GM12878 (cell line): ENCODE measurements around the gene RBP3. TPM values are rescaled to one million over a fixed set of nuclear protein-coding genes. Genes with fewer than 3 reads are reported as not detected.

Experiments
- ATAC-seq: fragments of 200-7000 bp; cut with Tn5 transposase; 3 replicates; pipeline ENCODE4 v1.9.1; 2020; ENCODE audit warnings: mild to moderate bottlenecking, moderate library complexity
- BruUV-seq: library from RNA; stranded (reverse); fragments of 400-500 nt; replicated peaks from 2 replicates; lab custom pipeline; 2021; lab: Mats Ljungman, UMichigan
- CTCF ChIA-PET: fragments of 300-600 bp; sonication (Branson Sonifier 250); formaldehyde crosslinking; extraction: SDS; loops from one replicate; lab custom pipeline; 2021; ENCODE audit warnings: inconsistent platforms; lab: Yijun Ruan, JAX
- POLR2A ChIA-PET: fragments of 350-600 bp; formaldehyde crosslinking; extraction: SDS; loops from one replicate; lab custom pipeline; 2021; ENCODE audit warnings: inconsistent platforms; lab: Charles Lee
- RAD21 ChIA-PET: fragments of 300-600 bp; sonication (Branson Sonifier 250); formaldehyde crosslinking; loops from one replicate; lab custom pipeline; 2023; ENCODE audit warnings: antibody characterized with exemption; ENCODE audit not compliant: unreplicated experiment; lab: Charles Lee
- SMC1A ChIA-PET: fragments of 300-600 bp; sonication (Branson Sonifier 250); formaldehyde crosslinking; loops from one replicate; lab custom pipeline; 2023; ENCODE audit not compliant: unreplicated experiment, uncharacterized antibody; lab: Charles Lee
- DNase-seq: peaks from one replicate; pipeline ENCODE4 v3.0.0-alpha.2; 2011; ENCODE audit warnings: low read depth, low spot score
- FAIRE-seq: peaks from 3 replicates; lab custom pipeline; 2011; peaks lifted over from hg19 to GRCh38; lab: Jason Lieb, UNC
- H2AFZ ChIP-seq: 2 replicates; pipeline ENCODE4 v1.6.0; 2011; ENCODE audit warnings: low read depth, low read length, control low read depth; ENCODE audit not compliant: control insufficient read depth
- H3K27ac ChIP-seq: 2 replicates; pipeline ENCODE4 v1.5.1; 2011; ENCODE audit warnings: control low read depth; ENCODE audit not compliant: control insufficient read depth, insufficient read depth
- H3K27me3 ChIP-seq, 2 experiments: replicated peaks in 1 of 2; 2 replicates each; pipeline versions ENCODE4 v1.6.0 to v1.6.1; 2011; ENCODE audit warnings: low read length in 1 of 2; ENCODE audit not compliant: control insufficient read depth in 2 of 2, insufficient read depth in 2 of 2
- H3K36me3 ChIP-seq, 2 experiments: 2 replicates each; pipeline ENCODE4 v1.5.1; 2011; ENCODE audit warnings: low read length in 1 of 2; ENCODE audit not compliant: control insufficient read depth in 2 of 2, insufficient read depth in 2 of 2
- H3K4me1 ChIP-seq: 2 replicates; pipeline ENCODE4 v1.6.1; 2011; ENCODE audit warnings: mild to moderate bottlenecking, low read length, moderate library complexity, mixed read lengths; ENCODE audit not compliant: control insufficient read depth, insufficient read depth
- H3K4me2 ChIP-seq: 2 replicates; pipeline ENCODE4 v1.6.0; 2011; ENCODE audit warnings: control low read depth; ENCODE audit not compliant: control insufficient read depth, insufficient read depth
- H3K4me3 ChIP-seq: fragments of 200-600 bp; sonication (generic); 2 replicates; pipeline ENCODE4 v1.5.1; 2016
- H3K79me2 ChIP-seq: 2 replicates; pipeline ENCODE4 v1.6.0; 2011; ENCODE audit warnings: low read length; ENCODE audit not compliant: control insufficient read depth, insufficient read depth
- H3K9ac ChIP-seq: 2 replicates; pipeline ENCODE4 v1.8.0; 2011; ENCODE audit warnings: low read length, control low read depth, mixed read lengths; ENCODE audit not compliant: control insufficient read depth, insufficient read depth
- H3K9me3 ChIP-seq: replicated peaks from 3 replicates; pipeline ENCODE4 v1.5.1; 2011; ENCODE audit warnings: mild to moderate bottlenecking, low read length; ENCODE audit not compliant: control insufficient read depth, insufficient read depth
- H4K20me1 ChIP-seq: 2 replicates; pipeline ENCODE4 v1.6.0; 2011; ENCODE audit not compliant: control insufficient read depth, insufficient read depth
- CHD1 ChIP-seq: IDR thresholded peaks from 2 replicates; pipeline ENCODE4 v1.6.1; 2012; ENCODE audit warnings: low read depth, low read length, improper control_type of control experiment
- CHD2 ChIP-seq: IDR thresholded peaks from 2 replicates; pipeline ENCODE4 v1.6.1; 2011; ENCODE audit warnings: low read depth, low read length, improper control_type of control experiment, borderline replicate concordance
- CHD4 ChIP-seq: fragments of 200-600 bp; sonication (generic); IDR thresholded peaks from 2 replicates; pipeline ENCODE4 v1.6.1; 2016; ENCODE audit warnings: mild to moderate bottlenecking
- EGR1 ChIP-seq, 2 experiments: IDR thresholded peaks; 1 replicate in 1 of 2; 2 replicates in 1 of 2; pipeline ENCODE4 v1.6.1; 2011 to 2012; ENCODE audit warnings: low read depth in 2 of 2, low read length in 2 of 2, borderline replicate concordance in 1 of 2, mild to moderate bottlenecking in 1 of 2, moderate library complexity in 1 of 2
- EP300 ChIP-seq, 2 experiments: fragments of 150-350 bp in 1 of 2; IDR thresholded peaks; 2 replicates each; pipeline ENCODE4 v1.6.1; 2011 to 2012; ENCODE audit warnings: low read depth in 2 of 2, low read length in 2 of 2, borderline replicate concordance in 1 of 2, improper control_type of control experiment in 1 of 2, inconsistent platforms in 1 of 2; ENCODE audit not compliant: control insufficient read depth in 1 of 2
- POU2F2 ChIP-seq: IDR thresholded peaks from 3 replicates; pipeline ENCODE4 v1.6.1; 2011; ENCODE audit warnings: low read depth, mild to moderate bottlenecking, low read length, borderline replicate concordance
- SKIL ChIP-seq: fragments of 450-650 bp; IDR thresholded peaks from 2 replicates; pipeline ENCODE4 v1.6.1; 2017; ENCODE audit warnings: mild to moderate bottlenecking, low read depth, inconsistent platforms; ENCODE audit not compliant: poor library complexity, severe bottlenecking
- SUPT20H ChIP-seq: IDR thresholded peaks from 2 replicates; pipeline ENCODE4 v1.6.1; 2011; ENCODE audit warnings: low read depth, mild to moderate bottlenecking, low read length, moderate library complexity, borderline replicate concordance; ENCODE audit not compliant: control insufficient read depth
- ZBTB40 ChIP-seq: fragments of 450-650 bp; IDR thresholded peaks from 2 replicates; pipeline ENCODE4 v1.6.1; 2016; ENCODE audit warnings: mild to moderate bottlenecking, moderate library complexity, borderline replicate concordance
- ZNF384 ChIP-seq: IDR thresholded peaks from 2 replicates; pipeline ENCODE4 v1.6.1; 2012; ENCODE audit warnings: low read depth, mild to moderate bottlenecking, low read length, improper control_type of control experiment, borderline replicate concordance
- ZSCAN29 ChIP-seq: fragments of 450-650 bp; IDR thresholded peaks from 2 replicates; pipeline ENCODE4 v1.6.1; 2017; ENCODE audit warnings: mild to moderate bottlenecking, moderate library complexity
- WGBS: methylation state at CpG from one replicate; pipeline ENCODE4 v1.1.6; 2016; ENCODE audit warnings: low lambda C conversion rate; ENCODE audit not compliant: insufficient replicate concordance, insufficient coverage; ENCODE audit errors: missing lambda C conversion rate; 5-methylcytosine and 5-hydroxymethylcytosine counted together
- in situ Hi-C: fragments of 300-500 bp; cut with MboI; formaldehyde crosslinking; loops from 9 replicates; pipeline ENCODE4 v1.14.3; 2018; ENCODE audit warnings: mixed read lengths
- intact Hi-C: fragments of 100-400 bp; cut with micrococcal nuclease; formaldehyde crosslinking; loops from one replicate; pipeline ENCODE4 v1.14.2; 2022; ENCODE audit not compliant: unreplicated experiment
- polyA plus RNA-seq, 11 experiments: library from polyadenylated mRNA; depleted of rRNA in 4 of 11; unstranded in 6 of 11; stranded (reverse) in 5 of 11; fragments of >200 nt; fragmentation: Nextera tagmentation in 4 of 11; fragmentation: Illumina TruSeq in 1 of 11; extraction: Ambion mirVana in 4 of 11; extraction: Trizol in 1 of 11; gene quantifications; 1 replicate in 1 of 11; 2 replicates in 10 of 11; pipeline versions ENCODE4 v1.2.1 to v1.2.3, GENCODE V29; 2011 to 2016; ENCODE audit warnings: inconsistent platforms in 2 of 11, missing spikeins in 2 of 11, low read depth in 1 of 11
- total RNA-seq, 4 experiments: library from RNA; depleted of rRNA in 3 of 4; stranded (reverse); fragments of >200 nt in 3 of 4; fragmentation: Illumina TruSeq in 1 of 4; extraction: Trizol in 1 of 4; gene quantifications; 2 replicates each; pipeline versions ENCODE4 v1.2.1 to v1.2.3, GENCODE V29; 2013 to 2021
- TF ChIP-seq, protein P1 (sequence below): fragments of 450-650 bp; IDR thresholded peaks from 2 replicates; pipeline ENCODE4 v1.6.1; 2014; ENCODE audit warnings: mild to moderate bottlenecking
- TF ChIP-seq, protein P2 (sequence below): fragments of 450-650 bp; IDR thresholded peaks from 2 replicates; pipeline ENCODE4 v1.6.1; 2016; ENCODE audit warnings: mild to moderate bottlenecking

RBP3 gene
- total and polyA plus RNA-seq, 10 of the 15 experiments (the other 5 are each of a cell fraction or from before 2014, with no cell fraction given) = not detected

DNA sequence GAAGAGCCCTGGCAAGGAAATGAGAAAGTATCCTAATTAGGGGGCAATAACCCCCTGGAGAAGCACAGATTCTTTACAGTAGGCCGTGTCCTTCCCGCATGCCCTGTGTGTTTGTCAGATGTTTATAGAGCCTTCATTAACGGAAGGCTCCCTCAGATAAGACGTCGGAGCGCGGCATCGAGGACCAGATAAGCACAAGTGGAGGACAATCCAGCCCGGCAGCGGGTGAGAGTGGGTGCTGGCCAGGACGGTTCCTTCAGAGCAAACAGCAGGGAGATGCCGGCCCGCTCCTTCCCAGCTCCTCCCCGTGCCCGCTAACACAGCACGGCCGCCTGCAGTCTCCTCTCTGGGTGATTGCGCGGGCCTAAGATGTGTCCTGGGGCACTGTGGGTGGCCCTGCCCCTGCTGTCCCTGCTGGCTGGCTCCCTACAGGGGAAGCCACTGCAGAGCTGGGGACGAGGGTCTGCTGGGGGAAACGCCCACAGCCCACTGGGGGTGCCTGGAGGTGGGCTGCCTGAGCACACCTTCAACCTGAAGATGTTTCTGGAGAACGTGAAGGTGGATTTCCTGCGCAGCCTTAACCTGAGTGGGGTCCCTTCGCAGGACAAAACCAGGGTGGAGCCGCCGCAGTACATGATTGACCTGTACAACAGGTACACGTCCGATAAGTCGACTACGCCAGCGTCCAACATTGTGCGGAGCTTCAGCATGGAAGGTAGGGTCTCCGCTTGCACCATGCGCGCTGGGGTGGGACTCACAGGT lies 25.7 kb upstream of the RBP3 start, which contains the start of gene GDF2:
Gene GDF2, plus strand, starts transcription at position 155 of the 762 bp plus-strand sequence. Its CDS starts 215 bp downstream, at position 370.
- Histone ChIP-seq H3K27me3 (no peaks in the 10 kb centered on the region; a peak in 1 of 4 replicates), H3K36me3 (no peaks in the 10 kb centered on the region), H3K79me2 (no peaks in the 10 kb centered on the region), H4K20me1 (no peaks in the 10 kb centered on the region; the same call in 1 of the 2 replicates), H2AFZ (no peak within 1 kb of the TSS), H3K27ac (no peak within 1 kb of the TSS), H3K9ac (no peak within 1 kb of the TSS), H3K4me3 (no peak within 1 kb of the TSS), H3K9me3 (no peaks in the 10 kb centered on the region), H3K4me1 (no peaks in the 10 kb centered on the region), H3K4me2 (no peak within 1 kb of the TSS)
- ChIA-PET POLR2A (no interaction called here), RAD21 (interaction anchor here (2.5 kb wide), 1 partner anchor 11 kb away, joined by 10 read pairs; no protein-coding TSS in a partner anchor), SMC1A (no interaction called here), CTCF (interaction anchor here (1.0 to 1.4 kb wide), 2 partner anchors 18 to 277 kb away, joined by 3 read pairs; no protein-coding TSS in a partner anchor)
- FAIRE-seq (no peak), ATAC-seq (no peak), DNase-seq (no peak)
- WGBS = 51% methylated on average over 35 of the region's 35 CpGs
- no TSS peak for BruUV-seq
- intact Hi-C loops = no loop called here
- in situ Hi-C loops = no loop called here
- TF ChIP-seq ZNF384 (no peak), EGR1 (IDR thresholded peaks at IDR 0.05; ENCODE audit: borderline replicate concordance in 1 of 2, low read depth in 2 of 2, low read length in 2 of 2) (no peak), SUPT20H (no peak), SKIL (no peak), ZBTB40 (no peak), POU2F2 (no peak), EP300 (IDR thresholded peaks at IDR 0.05; ENCODE audit: borderline replicate concordance in 1 of 2, control insufficient read depth in 1 of 2, low read depth in 2 of 2, low read length in 2 of 2) (no peak), CHD2 (no peak), ZSCAN29 (no peak), CHD4 (no peak), CHD1 (no peak)
- TF ChIP-seq, protein P1, sequence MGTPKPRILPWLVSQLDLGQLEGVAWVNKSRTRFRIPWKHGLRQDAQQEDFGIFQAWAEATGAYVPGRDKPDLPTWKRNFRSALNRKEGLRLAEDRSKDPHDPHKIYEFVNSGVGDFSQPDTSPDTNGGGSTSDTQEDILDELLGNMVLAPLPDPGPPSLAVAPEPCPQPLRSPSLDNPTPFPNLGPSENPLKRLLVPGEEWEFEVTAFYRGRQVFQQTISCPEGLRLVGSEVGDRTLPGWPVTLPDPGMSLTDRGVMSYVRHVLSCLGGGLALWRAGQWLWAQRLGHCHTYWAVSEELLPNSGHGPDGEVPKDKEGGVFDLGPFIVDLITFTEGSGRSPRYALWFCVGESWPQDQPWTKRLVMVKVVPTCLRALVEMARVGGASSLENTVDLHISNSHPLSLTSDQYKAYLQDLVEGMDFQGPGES = no peak
- TF ChIP-seq, protein P2, sequence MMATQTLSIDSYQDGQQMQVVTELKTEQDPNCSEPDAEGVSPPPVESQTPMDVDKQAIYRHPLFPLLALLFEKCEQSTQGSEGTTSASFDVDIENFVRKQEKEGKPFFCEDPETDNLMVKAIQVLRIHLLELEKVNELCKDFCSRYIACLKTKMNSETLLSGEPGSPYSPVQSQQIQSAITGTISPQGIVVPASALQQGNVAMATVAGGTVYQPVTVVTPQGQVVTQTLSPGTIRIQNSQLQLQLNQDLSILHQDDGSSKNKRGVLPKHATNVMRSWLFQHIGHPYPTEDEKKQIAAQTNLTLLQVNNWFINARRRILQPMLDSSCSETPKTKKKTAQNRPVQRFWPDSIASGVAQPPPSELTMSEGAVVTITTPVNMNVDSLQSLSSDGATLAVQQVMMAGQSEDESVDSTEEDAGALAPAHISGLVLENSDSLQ = no peak
